NB4 (cell line): ENCODE results near the gene NME4.

Experiments
- MYC ChIP-seq: IDR thresholded peaks from 2 replicates; pipeline ENCODE4 v1.6.1; 2011; ENCODE audit warnings: low read depth, low read length
- TF ChIP-seq, protein P1 (sequence below): IDR thresholded peaks from one replicate; pipeline ENCODE4 v1.5.1; 2012; ENCODE audit warnings: low read depth, low read length
- TF ChIP-seq, protein P2 (sequence below): IDR thresholded peaks from 2 replicates; pipeline ENCODE4 v1.6.1; 2011; ENCODE audit warnings: low read depth, low read length

DNA sequence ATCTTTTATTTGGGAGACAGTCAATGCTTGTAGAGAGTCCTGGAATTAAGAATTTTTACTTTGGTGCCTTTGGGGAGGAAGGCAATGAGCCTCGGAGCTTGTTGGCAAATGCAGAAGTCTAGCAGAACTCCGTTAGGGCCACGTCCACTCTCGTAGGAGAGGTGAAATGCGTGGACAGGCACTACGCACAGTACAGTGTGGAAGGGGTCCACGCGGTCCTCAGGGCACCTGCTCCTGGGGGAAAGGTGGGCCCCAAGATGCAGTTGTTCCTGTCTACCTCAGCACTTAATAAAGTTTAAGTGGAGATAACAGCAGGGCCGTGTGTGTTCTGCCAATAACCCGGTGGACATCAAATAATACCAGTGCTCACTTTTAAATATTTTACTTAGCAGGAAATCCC lies 30.3 kb downstream of the NME4 start:
- TF ChIP-seq, protein P1, sequence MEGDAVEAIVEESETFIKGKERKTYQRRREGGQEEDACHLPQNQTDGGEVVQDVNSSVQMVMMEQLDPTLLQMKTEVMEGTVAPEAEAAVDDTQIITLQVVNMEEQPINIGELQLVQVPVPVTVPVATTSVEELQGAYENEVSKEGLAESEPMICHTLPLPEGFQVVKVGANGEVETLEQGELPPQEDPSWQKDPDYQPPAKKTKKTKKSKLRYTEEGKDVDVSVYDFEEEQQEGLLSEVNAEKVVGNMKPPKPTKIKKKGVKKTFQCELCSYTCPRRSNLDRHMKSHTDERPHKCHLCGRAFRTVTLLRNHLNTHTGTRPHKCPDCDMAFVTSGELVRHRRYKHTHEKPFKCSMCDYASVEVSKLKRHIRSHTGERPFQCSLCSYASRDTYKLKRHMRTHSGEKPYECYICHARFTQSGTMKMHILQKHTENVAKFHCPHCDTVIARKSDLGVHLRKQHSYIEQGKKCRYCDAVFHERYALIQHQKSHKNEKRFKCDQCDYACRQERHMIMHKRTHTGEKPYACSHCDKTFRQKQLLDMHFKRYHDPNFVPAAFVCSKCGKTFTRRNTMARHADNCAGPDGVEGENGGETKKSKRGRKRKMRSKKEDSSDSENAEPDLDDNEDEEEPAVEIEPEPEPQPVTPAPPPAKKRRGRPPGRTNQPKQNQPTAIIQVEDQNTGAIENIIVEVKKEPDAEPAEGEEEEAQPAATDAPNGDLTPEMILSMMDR: no peak
- no peak for TF ChIP-seq MYC
- TF ChIP-seq, protein P2, sequence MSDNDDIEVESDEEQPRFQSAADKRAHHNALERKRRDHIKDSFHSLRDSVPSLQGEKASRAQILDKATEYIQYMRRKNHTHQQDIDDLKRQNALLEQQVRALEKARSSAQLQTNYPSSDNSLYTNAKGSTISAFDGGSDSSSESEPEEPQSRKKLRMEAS: no peak
